A673 (cell line): ENCODE measurements around the gene ZNF512B. TPM values are rescaled to one million over a fixed set of nuclear protein-coding genes. Genes with fewer than 3 reads are reported as not detected.

Source experiments
- BruUV-seq: library from RNA; stranded (reverse); fragments of 400-500 nt; replicated peaks from 2 replicates; lab custom pipeline; 2021; lab: Mats Ljungman, UMichigan
- CTCF ChIA-PET: fragments of 300-600 bp; sonication (Branson Sonifier 250); formaldehyde crosslinking; loops from one replicate; lab custom pipeline; 2022; ENCODE audit warnings: antibody characterized with exemption; lab: Charles Lee
- POLR2A ChIA-PET: fragments of 300-600 bp; sonication (Branson Sonifier 250); formaldehyde crosslinking; loops from one replicate; lab custom pipeline; 2022; ENCODE audit warnings: antibody characterized with exemption; ENCODE audit not compliant: low non-redundant PET; lab: Charles Lee
- DNase-seq: peaks from one replicate; pipeline ENCODE4 v3.0.0-alpha.2; 2015; ENCODE audit warnings: low spot score
- H3K27ac ChIP-seq: fragments of 200-600 bp; sonication (generic); 2 replicates; pipeline ENCODE4 v1.5.1; 2016; ENCODE audit warnings: mixed run types, low read depth, mild to moderate bottlenecking, mixed read lengths, antibody characterized with exemption, low read length; ENCODE audit not compliant: poor library complexity, severe bottlenecking
- H3K27me3 ChIP-seq: fragments of 200-600 bp; sonication (generic); replicated peaks from 2 replicates; pipeline ENCODE4 v1.6.1; 2017; ENCODE audit warnings: mixed run types, low read depth, mild to moderate bottlenecking, mixed read lengths, antibody characterized with exemption, low read length; ENCODE audit not compliant: insufficient read depth, poor library complexity
- H3K36me3 ChIP-seq: fragments of 200-600 bp; sonication (generic); 2 replicates; pipeline ENCODE4 v1.6.1; 2016; ENCODE audit warnings: mixed run types, mild to moderate bottlenecking, mixed read lengths, antibody characterized with exemption, low read length; ENCODE audit not compliant: insufficient read depth, poor library complexity, severe bottlenecking
- H3K4me1 ChIP-seq: fragments of 200-600 bp; sonication (generic); 2 replicates; pipeline ENCODE4 v1.6.1; 2017; ENCODE audit warnings: mixed run types, mild to moderate bottlenecking, mixed read lengths, antibody characterized with exemption, low read length; ENCODE audit not compliant: insufficient read depth, poor library complexity, severe bottlenecking
- H3K4me3 ChIP-seq: fragments of 200-600 bp; sonication (generic); 2 replicates; pipeline ENCODE4 v1.5.1; 2016; ENCODE audit warnings: low read depth, mixed run types, mild to moderate bottlenecking, mixed read lengths, low read length; ENCODE audit not compliant: poor library complexity, severe bottlenecking
- H3K9me3 ChIP-seq: fragments of 200-600 bp; sonication (generic); 2 replicates; pipeline ENCODE4 v1.6.1; 2016; ENCODE audit warnings: mixed run types, low read depth, mild to moderate bottlenecking, mixed read lengths, antibody characterized with exemption, low read length; ENCODE audit not compliant: poor library complexity, severe bottlenecking
- EZH2 ChIP-seq: fragments of 200-600 bp; sonication (generic); IDR thresholded peaks from 2 replicates; pipeline ENCODE4 v1.6.1; 2017; ENCODE audit warnings: borderline replicate concordance, low read depth, mild to moderate bottlenecking, mixed read lengths, antibody characterized with exemption, low read length; ENCODE audit not compliant: poor library complexity, severe bottlenecking
- intact Hi-C: fragments of 100-400 bp; cut with micrococcal nuclease; formaldehyde crosslinking; loops from one replicate; pipeline ENCODE4 v1.10.0; 2022; ENCODE audit not compliant: unreplicated experiment
- total RNA-seq: library from RNA; stranded (reverse); gene quantifications from 2 replicates; pipeline ENCODE4 v1.2.3, GENCODE V29; 2021
- TF ChIP-seq, protein P1 (sequence below): fragments of 300-800, 200-600 bp; sonication (generic); conservative IDR thresholded peaks from 2 replicates; pipeline ENCODE4 v1.5.1; 2017; ENCODE audit warnings: low read depth, mild to moderate bottlenecking, antibody characterized with exemption, low read length, moderate library complexity, mixed read lengths

The ZNF512B gene
- total RNA-seq, 1 experiment from 2014 or later, result 28.9 TPM

DNA sequence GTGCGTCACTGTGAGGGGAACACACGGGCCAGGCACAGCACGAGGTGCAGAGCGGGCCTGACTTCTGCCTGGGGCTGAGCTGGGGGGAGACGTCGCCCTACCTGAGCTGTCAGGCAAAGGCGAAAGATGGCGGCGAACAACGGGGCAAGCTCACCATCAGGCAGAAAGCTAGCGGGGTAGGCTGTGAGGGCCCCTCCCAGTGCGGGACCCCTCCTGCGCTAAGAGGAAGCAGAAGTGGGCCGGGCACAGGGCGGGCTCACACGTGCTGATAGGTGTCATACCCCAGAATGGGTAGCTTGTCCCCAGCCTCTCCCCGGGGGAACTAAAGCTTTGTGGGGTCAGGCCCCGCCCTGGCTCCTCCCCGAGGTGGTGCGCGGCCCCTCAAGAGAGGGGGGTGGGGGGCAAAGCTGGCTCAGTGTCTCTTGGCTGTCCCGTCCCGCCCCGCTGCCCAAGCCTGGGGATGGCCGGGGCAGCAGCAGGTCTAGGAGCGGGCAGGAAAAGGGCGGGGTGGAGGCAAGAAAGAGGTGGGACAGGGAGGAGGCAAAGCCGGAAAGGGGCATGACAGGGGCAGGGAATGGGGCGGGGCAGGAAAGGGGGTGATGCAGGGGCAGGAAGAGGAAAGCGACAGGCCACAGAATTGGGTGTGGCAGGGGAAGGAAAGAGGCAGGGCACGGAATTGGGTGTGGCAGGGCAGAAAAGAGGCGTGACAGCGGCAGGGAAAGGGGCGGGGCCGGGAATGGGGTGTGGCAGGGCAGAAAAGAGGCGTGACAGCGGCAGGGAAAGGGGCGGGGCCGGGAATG is 28.2 kb downstream of the ZNF512B start:
- CTCF ChIA-PET, result no interaction called here
- TF ChIP-seq, protein P1, sequence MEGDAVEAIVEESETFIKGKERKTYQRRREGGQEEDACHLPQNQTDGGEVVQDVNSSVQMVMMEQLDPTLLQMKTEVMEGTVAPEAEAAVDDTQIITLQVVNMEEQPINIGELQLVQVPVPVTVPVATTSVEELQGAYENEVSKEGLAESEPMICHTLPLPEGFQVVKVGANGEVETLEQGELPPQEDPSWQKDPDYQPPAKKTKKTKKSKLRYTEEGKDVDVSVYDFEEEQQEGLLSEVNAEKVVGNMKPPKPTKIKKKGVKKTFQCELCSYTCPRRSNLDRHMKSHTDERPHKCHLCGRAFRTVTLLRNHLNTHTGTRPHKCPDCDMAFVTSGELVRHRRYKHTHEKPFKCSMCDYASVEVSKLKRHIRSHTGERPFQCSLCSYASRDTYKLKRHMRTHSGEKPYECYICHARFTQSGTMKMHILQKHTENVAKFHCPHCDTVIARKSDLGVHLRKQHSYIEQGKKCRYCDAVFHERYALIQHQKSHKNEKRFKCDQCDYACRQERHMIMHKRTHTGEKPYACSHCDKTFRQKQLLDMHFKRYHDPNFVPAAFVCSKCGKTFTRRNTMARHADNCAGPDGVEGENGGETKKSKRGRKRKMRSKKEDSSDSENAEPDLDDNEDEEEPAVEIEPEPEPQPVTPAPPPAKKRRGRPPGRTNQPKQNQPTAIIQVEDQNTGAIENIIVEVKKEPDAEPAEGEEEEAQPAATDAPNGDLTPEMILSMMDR, result no peak
- no peak for TF ChIP-seq EZH2
- H3K36me3 ChIP-seq, result peaks cover 41% of the 10 kb centered on the region
- no peaks in the 10 kb centered on the region for H3K4me1 ChIP-seq
- POLR2A ChIA-PET, result no interaction called here
- no peak overlapping the region for H3K4me3 ChIP-seq
- no peak overlapping the region for H3K27ac ChIP-seq
- BruUV-seq, result no TSS peak
- intact Hi-C loops, result no loop called here
- no peak for DNase-seq
- no peaks in the 10 kb centered on the region for H3K27me3 ChIP-seq
- no peaks in the 10 kb centered on the region for H3K9me3 ChIP-seq

DNA sequence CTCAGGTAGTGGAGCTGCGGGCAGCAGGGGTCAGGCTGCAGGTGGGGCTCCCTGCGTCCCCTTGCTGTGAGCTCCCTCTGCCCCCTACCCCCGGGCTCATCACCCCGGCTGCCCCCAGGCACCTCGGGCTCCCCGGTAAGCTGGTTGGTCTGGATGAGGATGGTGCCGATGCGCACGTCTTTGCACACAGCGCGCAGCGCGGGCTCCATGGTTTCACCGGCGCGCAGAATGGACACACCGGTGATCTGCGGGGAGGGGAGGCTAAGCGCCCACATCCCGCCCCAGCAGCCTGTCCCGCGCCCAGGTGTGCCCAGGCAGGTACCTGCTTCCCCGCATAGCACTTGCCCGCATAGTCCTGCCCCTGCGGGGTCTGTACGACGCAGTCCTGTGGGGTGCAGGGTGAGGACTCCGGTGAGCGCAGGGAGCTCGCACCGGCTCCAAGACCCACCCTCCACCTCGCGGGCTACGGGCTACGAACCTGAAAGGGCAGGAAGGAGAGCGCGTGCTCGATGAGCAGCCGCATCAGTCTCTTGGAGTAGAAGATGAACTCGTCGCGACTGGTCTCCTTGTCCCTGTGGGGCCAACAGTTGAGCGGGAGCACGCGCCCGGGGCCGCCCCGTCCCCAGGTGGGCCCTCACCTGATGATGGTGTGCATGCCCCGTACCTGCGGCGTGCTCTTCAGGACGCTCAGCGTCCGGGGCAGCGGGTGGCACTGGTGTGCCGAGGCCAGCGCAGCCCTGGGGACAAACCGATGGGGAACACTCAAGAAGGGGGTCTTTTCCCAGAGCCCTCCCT is 29.1 kb downstream of the ZNF512B start:
- no peaks in the 10 kb centered on the region for H3K4me1 ChIP-seq
- ChIA-PET CTCF (no interaction called here), POLR2A (no interaction called here)
- DNase-seq, result no peak
- H3K4me3 ChIP-seq, result no peak overlapping the region
- no peaks in the 10 kb centered on the region for H3K9me3 ChIP-seq
- H3K27ac ChIP-seq, result no peak overlapping the region
- intact Hi-C loops, result no loop called here
- H3K27me3 ChIP-seq, result no peaks in the 10 kb centered on the region
- TF ChIP-seq, protein P1, result no peak
- no peak for TF ChIP-seq EZH2
- peaks cover 41% of the 10 kb centered on the region for H3K36me3 ChIP-seq
- no TSS peak for BruUV-seq

DNA sequence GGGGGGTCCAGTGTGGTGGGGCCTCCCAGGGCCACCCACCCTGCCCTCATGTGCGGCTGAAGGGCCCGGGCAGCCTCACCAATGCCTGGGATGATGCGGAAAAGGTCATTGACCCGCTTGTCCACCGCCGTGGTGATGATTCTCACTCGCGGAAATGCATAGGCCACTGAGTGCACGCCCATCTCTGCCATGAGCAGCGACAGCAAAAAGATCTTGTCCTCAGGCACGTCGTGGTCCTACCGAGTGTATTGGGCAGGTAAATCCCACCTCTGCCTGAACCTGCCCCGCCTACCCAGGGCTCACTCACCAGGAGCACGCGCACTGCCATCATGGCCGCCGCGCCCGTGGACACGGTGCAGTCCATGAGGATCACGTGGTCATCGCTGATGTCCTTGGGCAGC is 29.7 kb downstream of the ZNF512B start:
- no peaks in the 10 kb centered on the region for H3K9me3 ChIP-seq
- DNase-seq, result no peak
- CTCF ChIA-PET, result no interaction called here
- no peak overlapping the region for H3K27ac ChIP-seq
- TF ChIP-seq, protein P1, result no peak
- no peak for TF ChIP-seq EZH2
- H3K36me3 ChIP-seq, result peaks cover 35% of the 10 kb centered on the region
- no peak overlapping the region for H3K4me3 ChIP-seq
- TSS peak; percentile 39 for BruUV-seq
- intact Hi-C loops, result no loop called here
- no peaks in the 10 kb centered on the region for H3K4me1 ChIP-seq
- POLR2A ChIA-PET, result no interaction called here
- no peaks in the 10 kb centered on the region for H3K27me3 ChIP-seq
